Islet of Langerhans (tissue), 1 donor: ENCODE data around the gene FOXN1.
"Not testable (repeated sequence)": the region's sequence is repeated elsewhere in the genome, so short reads cannot be mapped to it uniquely, and the experiment has no call there.

Experiments used
- FAIRE-seq: peaks from one replicate; lab custom pipeline; 2011; peaks lifted over from hg19 to GRCh38; lab: Jason Lieb, UNC

FOXN1 gene

DNA sequence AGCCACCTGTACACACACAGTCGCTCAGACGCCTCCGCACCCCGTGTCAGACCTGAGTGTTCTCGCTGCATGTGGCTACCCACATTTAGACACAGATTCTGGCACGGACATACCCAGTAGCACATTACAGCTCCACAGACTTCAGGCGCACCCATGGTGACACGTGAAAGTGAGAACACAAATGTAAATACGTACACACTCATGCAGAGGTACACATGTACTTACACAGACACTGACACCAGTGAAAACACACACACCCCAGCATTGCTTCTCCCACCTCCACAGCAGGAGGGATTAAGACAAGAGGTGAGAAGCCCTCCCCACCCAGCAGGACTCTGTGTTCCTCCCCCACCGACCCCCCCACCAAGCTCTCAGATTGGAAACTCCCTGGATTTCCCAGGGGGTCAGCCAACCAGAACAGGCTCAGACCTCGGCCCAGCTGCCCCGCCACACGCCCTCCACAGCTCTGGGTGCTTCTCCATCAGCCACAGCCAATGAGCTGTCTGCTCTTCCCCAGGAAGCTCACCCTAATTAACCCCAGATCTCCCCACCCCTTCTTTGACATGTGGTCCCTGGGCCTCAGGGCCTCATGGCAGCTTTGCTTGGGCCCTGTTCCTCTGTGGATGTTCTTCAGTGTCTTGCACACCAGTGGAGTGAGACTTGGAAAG lies 5.3 kb upstream of the FOXN1 start:
- no peak for FAIRE-seq

DNA sequence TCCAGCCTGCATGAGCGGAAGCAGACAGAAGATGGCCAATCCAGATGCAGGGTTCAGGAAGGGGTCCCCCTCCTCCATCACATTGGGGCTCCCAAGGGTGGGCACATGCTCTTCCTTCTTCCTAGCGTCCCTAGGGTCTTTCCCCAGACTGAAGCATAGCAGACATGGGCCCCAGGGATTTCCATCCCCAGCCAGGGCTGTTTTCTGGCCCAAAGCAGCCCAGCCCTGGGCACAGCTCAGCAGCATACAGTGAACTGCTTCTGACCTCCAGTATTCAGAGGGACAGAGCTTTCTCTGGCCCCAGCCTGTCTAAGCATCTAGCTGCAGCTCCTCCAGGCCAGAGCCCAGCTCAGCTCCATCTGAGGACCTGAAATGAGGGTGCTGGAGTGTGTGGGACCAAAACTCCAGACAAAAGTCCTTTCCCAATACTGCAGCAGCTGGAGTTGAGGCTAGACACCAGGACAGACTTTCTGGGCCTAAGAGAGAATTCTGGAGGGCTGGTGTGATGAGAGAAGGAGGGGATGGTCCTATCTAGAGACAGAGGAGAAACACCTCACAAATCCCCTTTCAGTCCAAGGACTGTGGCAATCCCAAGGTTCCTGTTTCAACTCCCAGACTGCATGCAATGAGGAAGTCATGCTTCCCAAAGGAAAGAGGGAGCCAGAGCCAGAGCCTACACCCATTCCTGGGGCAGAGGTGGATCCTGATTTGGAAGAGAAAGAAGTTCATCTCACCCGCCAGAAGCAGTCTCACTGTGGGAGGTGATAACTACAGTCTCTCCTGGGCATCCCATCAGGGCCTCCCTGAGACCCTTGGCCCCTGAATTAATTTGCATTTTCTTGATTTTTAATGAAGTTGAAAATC lies 4.5 kb upstream of the FOXN1 start:
- FAIRE-seq: no peak

DNA sequence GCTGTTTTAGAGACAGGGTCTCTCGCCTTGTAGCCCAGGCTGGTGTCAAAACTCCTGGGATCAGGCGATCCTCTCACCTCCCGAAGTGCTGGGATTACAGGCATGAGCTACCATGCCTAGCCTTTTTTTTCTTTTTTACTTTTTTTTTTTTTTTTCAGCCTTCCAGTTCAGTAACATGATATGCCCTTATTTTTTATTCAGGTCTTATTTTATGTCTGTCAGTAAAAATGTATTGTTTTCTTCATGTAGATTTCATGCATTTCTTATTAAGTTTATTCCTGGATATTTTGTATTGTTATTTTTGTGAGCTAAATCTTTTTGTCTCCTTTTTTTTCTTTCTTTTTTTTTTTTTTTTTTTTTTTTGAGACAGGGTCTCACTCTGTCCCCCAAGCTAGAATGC lies 2.7 kb upstream of the FOXN1 start:
- FAIRE-seq: no peak

DNA sequence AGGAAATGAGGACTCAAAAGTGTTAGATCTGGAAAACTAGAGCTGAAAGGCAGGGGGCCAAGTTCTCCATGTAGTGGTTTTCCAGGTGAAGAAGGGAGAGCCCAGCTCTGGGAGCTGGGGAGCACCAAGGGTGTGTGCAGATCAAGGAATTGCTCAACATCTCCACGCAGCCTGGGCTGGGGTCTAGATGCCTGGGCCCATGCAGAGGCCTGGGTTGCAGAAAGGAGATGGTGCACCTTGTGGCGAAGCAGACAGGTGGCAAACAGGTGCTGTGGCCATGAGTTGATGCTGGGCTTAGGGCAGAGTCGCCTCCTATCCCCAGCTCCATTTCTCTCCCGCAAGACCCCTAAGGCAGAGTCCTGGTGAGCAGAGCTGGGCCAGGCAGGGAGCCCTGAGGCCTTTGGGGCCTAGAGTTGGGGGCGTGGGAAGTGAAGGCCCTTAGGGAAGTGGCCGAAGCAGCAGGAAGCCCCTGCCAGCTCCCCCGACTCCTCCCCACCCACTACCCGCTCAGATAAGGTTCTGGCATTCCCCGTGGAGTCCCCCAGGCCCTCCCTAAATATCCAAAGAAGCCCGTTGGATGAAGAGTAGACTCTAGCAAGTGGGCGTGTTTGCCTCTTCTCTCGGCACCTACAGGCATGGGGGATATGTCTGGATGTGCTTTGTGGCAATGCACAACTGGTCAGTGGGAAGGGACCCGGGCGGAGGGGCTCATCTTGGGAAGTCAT lies 777 bp downstream of the FOXN1 start:
- no peak for FAIRE-seq

DNA sequence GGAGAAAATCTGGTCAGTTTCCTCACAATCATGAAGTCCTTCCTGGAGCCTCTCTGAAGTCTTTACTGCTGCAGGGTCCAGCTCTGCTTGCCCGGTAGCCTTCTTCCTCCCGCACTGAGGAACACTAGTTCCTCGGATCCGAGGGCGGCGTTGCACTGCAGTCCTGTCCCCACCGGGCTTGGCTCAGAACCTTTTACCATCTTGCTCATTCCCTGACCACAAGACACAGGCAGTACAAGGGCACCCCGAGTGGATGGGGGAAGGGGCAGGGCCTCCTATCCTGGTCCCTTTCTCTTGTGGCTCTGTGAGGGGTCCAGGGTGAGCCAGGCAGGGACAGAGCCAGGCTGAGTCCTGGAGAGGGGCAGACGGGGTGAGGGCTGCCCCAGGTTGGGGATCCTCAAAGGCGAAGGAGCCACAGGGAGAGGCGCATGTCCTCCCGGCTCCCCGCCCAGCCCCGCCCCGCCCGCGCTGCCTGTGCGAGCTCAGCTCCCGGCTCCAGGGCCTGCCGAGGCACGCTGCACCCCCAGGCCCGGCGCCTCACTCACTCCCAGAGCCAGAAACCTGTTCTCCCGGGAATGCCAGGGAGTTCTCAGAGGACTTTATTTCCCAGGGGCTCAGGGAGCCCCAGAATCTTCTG lies 1.5 kb downstream of the FOXN1 start:
- no peak for FAIRE-seq

DNA sequence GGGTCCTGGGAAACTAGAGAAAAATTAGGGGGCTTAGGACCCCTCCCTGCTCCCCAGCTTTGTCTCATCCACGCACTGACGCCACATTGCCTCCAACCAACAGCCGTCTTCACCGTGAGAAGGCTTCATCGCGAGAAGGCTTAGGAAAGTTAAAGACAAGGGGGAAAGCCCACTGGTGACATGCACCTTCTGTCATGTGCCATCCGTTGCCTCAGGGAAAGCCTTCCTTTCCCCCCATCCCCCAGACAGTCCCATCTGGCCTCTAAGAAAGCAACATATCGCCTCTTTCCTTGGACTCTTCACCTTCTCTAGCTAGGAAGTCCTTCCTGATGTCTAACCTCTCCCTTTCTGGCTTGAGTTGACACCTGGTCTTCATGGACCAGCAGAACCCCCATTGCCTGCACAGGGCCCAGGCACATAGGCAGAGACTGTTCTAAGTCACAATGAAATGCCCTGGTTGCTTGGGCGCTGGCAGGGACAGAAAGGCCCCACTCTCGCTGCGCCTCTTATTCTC lies 2.1 kb downstream of the FOXN1 start:
- FAIRE-seq: no peak

DNA sequence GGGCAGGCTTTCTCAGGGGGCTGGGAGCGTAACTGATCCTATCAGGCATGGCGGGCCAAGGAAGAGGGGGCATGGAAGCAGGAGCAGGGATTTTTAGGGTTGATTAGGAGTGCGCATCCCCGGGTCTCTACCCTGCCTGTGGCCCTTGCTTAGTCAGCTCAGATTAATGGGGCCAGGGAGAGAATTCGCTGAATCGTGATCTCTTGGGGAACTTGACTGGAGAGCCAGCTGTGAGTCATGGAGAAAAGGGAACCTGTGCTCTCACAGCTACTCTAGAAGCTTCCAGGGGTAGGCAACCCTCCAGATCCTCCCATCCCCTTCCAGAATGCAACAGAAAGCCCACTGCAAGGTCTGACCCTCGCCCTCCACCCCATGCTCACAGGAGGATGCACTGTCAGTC lies 3.6 kb downstream of the FOXN1 start:
- no peak for FAIRE-seq

DNA sequence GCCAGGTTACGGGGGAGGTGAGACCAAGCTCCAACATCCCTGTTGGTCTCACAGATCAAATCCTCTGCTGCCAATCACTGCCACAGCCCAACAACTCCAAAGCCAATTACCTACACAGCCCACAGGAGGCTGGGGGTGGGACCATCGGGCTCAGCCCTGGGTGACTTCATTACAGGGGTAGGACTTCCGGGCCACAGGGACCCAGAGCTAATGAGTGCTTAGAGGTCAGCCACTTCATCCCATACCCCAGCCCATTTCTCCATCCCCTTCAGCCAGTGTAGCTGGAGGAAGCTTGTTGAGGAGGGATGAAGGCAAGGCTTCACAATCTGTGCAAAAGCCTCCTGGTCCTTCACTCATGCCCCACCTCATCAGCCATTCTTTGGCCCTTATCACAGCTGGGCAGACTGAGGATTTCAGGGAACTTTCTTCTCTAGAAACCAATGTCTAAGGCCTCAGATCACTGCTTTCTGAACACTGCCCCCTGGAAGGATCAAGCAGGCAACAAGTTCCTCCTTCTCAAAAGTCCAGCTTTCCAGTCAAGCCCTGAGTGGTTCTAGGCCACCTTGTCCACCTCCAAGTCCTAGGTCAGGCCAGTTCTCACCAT lies 5.8 kb downstream of the FOXN1 start:
- no peak for FAIRE-seq

DNA sequence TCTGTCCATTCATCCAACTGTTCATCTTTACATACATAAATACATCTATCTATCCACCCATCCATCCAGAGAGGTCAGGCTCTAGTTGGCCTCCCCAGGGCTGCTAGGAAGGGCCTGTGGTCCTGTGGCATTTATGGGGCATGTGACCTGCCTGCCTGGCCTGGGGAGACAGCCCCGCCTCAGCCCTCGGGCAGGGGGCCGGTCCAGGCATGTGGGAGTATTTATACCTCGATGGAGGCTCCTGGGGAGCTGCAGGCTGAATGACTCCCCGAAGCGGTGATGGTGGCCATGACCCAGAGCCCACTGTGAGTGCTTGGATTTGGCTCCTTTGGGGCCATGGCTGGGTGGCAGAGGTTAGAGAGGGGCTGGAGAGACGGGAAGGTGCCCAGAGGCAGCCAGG lies 7.3 kb downstream of the FOXN1 start:
- FAIRE-seq: no peak

DNA sequence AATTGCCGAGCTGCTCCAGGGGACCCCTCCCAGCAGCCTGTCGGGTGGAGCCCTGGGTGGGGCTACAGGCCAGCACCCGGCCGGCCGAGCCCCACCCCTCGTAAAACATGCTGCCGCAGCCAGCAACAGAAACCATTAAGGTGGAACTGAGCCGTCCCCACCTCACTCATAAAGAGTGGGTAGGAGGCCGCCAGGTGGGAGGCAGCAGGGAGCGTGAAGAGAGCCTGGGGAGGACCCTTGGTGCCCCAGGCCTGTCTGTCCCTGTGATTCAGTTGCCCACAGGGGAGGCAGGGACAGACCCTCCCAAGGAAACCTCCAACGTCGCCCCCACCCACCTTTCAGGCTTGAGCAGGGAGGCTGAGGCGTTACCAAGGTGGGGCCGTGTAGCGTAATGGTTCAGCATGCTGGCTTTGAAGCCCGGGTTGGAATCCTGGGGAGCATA lies 8.4 kb downstream of the FOXN1 start:
- FAIRE-seq: no peak

DNA sequence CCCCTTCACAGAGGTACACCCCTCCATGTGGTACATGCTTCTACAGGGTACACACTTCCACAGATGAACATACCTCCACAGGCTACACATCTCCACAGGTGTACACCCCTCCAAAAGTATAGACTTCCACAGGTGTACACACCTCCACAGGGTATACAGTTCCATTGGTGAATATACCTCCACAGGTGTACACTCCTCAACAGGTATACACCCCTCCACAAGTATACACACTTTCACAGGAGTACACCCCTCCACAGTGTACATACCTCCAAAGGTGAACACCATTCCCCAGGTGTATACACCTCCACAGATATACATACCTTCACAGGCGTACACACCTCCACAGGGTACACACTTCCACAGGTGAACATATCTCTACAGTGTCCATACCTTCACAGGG lies 9.4 kb downstream of the FOXN1 start:
- FAIRE-seq: no peak

DNA sequence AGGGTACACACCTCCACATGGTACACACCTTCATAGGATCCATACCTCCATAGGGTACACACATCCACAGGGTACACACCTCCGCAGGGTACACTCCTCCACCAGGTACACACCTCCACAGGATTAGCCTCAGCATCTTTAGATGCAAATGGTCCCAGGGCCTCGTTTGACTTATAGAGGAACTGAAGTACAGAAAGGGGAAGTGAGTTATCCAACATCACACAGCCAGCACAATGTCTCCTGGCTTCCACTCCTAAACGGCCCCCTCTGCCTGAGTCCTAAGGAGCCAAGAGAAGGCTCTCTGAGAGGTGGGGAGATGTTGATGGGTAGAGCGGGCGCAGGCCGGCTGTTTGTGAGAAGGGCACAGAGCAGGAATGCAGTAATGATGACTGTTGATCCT lies 12.0 kb downstream of the FOXN1 start:
- FAIRE-seq: no peak

DNA sequence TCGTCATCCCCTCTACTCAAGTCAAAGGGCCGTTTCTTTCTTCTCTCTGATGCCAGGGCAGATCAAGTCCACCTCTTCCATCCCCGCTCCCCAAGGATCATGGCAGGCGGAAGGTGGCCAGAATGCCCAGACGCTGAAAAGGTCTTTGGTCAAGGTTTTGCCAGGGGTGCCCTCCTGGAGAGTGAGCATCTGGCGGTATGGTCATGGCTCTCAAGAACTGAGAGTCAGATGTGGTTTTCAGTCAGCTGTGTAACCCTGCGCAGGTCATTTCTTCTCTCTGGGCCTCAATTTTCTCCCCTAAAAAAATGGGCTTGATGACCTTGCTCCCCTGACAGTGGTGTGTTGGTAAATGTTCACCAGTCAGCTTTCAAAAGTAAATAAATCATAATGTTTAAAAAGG lies 12.4 kb downstream of the FOXN1 start:
- no peak for FAIRE-seq

DNA sequence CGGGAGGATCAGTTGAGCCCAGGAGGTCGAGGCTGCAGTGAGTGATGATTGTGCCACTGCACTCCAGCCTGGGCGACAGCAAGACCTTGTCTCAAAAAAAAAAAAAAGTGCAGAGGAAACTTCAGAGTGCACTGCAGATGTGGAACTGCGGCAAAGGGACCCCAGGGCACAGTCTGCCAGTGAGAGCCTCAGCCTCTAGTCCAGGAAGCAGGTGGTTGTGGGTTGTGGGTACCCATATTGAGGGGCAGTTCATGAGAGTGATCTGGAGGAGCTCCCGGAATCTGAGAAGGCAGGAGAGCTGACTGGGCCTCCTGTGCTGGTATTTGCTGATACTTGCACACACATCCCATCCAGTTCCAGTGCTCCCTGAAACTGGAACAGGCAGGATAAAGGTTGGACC lies 13.1 kb downstream of the FOXN1 start:
- FAIRE-seq: no peak

DNA sequence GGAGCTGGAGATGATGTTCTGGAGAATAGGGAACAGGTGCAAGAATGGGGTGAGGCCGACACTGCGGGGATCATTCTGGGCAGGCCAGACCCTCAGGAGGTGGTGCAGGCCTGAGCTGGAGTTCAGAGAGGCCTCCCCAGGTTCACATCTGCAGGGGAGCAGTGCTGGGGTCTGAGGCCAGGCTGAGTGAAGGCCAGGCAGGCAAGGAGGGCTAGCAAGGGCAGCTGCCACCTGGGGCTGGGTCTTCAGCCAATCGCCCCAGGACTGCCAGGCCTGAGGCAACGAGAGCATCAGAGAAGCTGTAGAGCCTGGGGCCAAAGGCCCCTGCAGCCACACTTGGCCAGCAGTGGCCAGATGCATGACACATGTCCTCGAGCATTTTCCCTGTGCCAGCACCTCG lies 14.5 kb downstream of the FOXN1 start:
- FAIRE-seq: no peak

DNA sequence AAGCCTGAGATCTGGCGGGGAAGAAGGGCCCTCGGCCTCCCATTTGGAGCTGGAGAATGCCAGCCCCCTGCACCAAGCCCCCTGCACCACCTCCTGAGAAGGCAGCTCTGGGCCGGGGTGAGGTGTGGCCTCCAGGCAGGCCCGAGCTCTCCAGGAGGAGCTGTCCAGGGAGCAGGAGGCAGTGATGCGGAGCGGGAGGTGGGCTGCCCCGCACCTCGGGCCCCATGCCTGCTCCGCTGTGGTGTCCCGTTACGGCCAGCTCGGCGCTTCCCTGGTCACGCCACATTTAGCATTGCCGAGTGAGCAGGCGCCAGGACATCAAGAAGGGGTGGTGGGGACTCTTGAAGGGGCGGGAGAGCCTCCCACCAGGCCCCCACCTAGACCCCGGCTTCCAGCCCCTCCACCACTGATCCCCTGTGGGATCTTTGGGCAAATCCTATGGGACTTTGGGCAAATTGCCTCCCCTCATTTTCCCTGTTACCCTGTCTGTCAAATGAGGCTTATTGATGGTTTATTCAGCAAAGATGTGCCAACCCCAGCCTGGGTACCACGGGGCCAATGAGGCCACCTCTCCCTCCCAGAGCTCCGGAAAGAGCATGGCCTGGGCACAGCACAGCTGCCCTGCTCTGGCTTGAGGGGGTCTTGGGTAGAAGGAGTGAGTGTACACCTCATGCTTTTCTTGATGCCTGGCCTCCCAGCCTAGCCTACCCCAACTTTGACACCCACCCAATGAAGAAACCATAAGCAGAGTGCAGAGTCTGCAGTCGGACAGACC lies 15.3 kb downstream of the FOXN1 start:
- no peak for FAIRE-seq

DNA sequence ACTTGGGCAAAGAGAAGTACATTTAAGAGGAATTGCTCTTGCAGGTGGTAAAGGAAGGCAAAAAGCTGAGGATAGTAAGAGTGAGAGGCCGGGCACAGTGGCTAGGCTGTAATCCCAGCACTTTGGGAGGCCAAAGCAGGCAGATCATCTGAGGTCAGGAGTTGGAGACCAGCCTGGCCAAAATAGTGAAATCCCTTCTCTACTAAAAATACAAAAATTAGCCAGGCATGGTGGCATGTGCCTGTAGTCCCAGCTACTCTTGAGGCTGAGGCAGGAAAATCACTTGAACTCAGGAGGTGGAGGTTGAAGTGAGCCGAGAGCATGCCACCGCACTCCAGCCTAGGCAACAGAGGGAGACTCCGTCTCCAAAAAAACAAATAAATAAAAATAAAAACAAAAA lies 16.1 kb downstream of the FOXN1 start:
- not testable (repeated sequence) for FAIRE-seq

DNA sequence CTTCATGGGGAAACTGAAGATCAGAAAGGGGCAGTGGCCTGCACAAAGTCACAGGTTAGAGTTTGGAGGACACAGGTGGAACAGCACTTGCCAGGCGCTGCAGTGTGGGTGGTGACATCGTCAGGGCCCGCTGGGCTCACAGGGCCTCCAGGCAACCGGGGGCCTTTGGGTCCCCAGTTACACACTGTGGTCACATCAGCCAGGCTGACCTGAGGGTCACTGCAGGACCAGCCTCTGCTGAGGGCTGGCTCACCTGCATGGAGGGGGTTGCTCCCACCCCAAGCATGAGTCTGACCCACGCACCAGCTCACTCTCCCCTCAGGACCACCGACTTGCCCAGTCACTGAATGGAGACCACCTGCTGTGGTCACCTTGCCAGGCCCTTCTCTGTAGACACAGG lies 17.0 kb downstream of the FOXN1 start:
- no peak for FAIRE-seq

DNA sequence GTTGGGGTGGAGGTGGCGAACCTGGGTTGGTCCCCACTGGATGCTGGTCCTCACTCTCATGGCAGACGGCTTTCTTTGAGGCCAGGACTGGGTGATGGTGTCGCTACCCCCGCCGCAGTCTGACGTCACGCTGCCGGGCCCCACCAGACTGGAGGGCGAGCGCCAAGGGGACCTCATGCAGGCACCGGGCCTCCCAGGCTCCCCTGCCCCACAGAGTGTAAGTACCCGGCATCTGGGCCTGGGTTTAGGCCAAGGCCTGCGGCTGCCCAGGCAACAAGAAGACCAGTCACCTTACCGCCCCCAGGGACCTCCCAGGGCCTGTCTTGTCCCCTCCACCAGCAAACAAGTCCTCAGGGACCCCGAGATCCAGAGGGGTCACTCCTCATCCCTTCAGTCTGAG lies 17.7 kb downstream of the FOXN1 start:
- FAIRE-seq: no peak

DNA sequence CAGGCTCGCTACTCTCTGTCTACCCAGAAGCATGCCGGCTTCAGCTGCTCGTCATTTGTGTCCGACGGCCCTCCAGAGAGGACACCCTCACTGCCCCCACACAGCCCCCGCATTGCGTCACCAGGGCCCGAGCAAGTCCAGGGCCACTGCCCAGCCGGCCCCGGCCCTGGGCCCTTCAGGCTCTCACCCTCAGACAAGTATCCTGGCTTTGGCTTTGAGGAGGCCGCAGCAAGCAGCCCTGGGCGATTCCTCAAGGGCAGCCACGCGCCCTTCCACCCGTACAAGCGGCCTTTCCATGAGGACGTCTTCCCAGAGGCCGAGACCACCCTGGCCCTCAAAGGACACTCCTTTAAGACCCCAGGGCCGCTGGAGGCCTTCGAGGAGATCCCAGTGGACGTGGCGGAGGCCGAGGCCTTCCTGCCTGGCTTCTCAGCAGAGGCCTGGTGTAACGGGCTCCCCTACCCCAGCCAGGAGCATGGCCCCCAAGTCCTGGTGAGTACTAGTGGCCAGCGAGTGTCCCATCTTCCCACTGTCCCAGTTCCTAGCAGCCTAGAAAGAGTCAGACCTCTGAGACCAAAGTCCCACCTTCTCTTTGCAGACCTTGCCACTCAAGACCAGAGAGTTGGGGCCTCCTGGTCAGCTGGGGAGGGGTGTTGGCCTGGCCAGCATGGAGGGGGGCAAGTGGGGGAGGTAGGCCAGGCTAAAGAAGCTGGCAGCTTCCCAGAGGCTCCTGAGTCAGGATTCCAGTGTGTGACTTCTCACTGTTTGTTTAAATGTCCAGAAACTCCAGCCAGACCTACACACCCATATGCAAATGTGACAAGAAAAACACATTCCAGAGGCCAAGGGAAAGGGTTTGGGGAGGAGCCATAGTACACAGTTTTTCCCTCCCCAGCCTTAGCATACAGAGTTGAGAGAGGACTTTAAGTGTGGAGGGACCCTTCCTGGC lies 18.6 kb downstream of the FOXN1 start:
- no peak for FAIRE-seq
